Mesangial cell (primary cell): Measurements from ENCODE around the gene VHLL. TPM values are rescaled to one million over a fixed set of nuclear protein-coding genes. Genes with fewer than 3 reads are reported as not detected.

Experiments
- total RNA-seq: library from RNA; depleted of rRNA; stranded (reverse); fragments of >200 nt; gene quantifications from 2 replicates; pipeline ENCODE4 v1.2.3, GENCODE V29; 2015

VHLL gene
- total RNA-seq = not detected in 2 replicates

DNA sequence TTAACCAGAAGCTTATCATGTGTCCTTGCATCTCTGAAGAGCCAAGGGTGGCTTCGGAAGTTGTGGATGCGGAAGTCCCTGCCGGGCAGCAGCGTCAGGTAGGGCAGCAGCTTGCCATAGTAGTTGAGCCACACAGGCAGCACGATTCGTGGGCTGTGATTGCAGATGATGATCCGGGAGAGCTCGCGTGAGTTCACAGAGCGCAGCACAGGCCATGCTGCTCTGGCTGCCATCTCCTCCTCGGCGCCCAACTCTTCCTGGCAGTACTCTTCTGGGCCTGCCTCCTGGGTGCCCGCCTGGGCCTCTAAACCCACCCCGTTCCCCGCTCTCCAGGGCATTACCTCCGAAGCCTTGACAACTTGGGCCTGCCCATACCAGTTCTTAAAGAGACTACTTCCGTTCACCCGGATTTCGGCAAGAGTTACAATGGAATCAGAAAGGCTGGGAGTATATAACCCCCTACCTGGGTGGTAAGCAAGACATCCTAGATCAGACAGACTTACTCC is at the start of gene VHLL:
VHLL (minus strand) TSS at position 456 of the 506 bp plus-strand sequence; CDS start at position 338, 118 bp downstream.

DNA sequence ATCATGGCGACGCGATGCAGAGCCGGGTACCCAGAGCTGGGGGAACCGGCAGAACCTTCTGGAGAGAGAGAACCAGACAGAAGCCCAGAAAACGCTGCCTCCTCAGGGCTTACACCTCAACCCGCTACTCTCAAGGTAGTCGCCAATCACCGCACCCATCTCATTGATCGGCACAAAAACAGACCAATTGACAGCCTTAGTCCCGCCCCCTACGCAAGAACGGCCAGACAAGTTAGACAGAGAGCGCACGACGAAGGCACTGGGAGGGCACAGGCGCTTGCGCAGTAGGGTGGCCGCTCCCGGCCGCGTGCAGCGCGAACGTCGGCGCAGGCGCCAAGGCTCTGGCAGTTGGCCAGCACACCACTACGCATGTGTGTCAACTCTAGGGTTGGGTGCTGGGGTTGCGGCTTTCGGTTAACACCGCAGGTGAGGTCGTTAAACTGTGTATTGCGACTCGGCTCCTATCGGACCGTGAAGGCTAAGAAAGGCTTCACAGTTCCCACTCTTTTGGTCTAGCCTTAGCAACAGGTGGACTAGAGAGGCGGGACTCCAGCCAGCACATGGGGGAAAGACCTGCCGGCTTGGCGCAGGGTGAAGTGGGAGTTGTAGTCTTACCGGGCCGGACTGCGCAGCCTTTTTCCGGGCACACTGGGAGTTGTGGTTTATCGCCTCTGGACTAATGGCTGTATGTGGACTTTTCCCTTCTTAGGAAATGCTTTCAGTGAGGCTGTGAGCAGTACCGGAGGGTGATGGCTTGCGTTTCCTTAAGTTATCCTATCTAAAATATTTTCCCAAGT is 39.3 kb upstream of the VHLL start, which contains the start of the genes CCT3 and TSACC:
CCT3 (minus strand) TSS at position 113 of the 797 bp plus-strand sequence; CDS start at position 5, 108 bp downstream.
TSACC (plus strand) TSS at position 347 of the 797 bp plus-strand sequence. CDS start 1,232 bp downstream, outside the sequence.

DNA sequence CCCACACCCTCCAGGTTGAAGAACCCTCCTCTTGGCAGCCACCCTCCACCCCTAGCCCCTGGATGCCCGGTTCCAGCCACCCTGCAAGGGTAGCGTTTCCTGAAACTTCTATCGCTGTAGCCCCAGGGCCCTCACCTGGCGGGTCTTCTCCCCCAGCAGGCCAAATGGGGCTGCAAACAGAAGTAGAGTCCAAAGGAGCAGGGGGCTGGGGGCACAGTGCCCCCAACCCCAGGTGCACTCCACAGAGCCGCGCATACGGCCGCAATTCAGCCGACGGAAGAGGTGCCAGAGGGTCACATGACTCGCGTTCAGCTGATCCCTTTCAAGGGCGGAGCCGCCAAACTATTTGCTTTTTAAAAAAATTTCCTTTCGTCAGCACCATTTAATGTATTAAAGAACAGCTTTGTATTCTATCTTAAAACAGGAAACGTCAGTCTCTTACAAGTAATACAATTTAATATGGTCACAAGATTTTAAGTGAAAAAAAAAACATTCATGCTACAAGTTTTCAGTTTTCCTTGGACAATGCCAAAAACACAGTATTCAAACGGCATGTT is 3.6 kb downstream of the VHLL start, which contains the start of gene GLMP:
GLMP (minus strand) TSS at position 289 of the 557 bp plus-strand sequence; CDS start at position 255, 34 bp downstream.

DNA sequence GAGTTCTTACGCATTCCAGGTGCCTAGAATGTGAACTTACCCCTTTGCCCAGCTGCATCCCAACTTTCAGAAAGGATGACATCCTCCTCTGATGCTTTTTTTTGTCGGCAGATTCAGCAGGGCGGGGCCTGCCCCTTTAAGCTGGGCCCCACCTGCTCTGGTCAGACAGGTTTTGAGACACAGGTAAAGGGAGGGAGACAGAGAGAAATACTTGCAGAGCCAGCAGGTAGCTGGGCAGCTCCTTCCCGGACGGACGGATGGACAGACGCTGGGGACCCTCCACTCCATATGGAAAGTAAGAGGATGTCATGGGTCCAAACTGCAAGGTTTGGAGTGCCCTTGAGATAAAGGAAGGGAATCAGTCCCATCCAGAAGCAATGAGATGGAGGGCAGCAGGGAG is 15.0 kb downstream of the VHLL start, which contains the start of gene TMEM79:
TMEM79 (plus strand) TSS at position 214 of the 400 bp plus-strand sequence. CDS start 902 bp downstream, outside the sequence.

DNA sequence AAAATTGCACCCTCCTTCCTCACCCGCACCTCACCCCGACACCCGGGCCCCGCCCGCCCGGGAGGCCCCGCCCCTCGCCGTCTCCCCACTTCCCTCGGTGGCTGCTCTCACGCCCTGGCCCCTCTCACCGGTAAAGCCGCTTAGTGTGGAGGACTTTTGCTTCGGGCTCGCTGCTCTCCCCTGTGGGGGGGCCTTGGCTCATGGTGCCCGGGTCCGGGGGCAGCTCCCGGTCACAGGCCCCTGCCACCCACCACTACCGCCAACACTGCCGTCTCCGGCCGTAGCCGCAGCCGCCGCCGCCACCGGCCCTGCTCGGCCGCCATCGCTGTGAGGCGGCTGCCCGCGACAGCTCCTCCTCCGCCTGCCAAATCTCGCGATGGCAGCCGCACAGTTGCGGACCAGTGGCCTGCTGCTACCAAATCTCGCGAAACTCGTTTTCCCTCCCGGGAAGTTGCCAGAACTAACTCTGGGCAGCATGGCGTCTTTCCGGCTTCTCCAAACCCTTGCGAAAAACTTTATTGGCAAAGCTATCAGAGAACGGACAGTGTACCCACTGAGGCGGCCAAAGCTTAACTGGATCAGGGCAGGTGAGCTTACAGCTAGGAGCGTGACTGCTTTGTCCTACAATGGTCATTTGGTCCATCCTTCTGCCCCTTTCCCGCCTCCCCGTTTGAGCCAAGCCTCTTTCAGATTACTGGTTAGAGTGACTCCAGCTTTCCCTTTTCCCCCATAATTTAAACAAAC is 16.5 kb downstream of the VHLL start, which contains the start of gene SMG5:
SMG5 (minus strand) TSS at position 347 of the 744 bp plus-strand sequence; CDS start at position 202, 145 bp downstream.

Other genes with a start within 250 kb of the VHLL start
- 22.8 and 27.9 TPM in 2 replicates for gene UBQLN4, start 245.5 kb downstream of the VHLL start, total RNA-seq
- 79.5 and 116 TPM in 2 replicates for gene LAMTOR2, start 244.5 kb downstream of the VHLL start, total RNA-seq
- gene RAB25, start 238.1 kb downstream of the VHLL start, total RNA-seq = 0.89 and 1.3 TPM in 2 replicates
- gene MEX3A, start 216.8 kb downstream of the VHLL start, total RNA-seq = 15.6 and 23.7 TPM in 2 replicates
- gene LMNA, start 184.6 kb downstream of the VHLL start, total RNA-seq = 315 and 512 TPM in 2 replicates
- 0.49 and 2.4 TPM in 2 replicates for gene SEMA4A, start 145.7 kb downstream of the VHLL start, total RNA-seq
- gene SLC25A44, start 105.2 kb downstream of the VHLL start, total RNA-seq = 15.2 and 17.6 TPM in 2 replicates
- 70.9 and 77.5 TPM in 2 replicates for gene PMF1, start 86.3 kb downstream of the VHLL start, total RNA-seq
- 0.51 TPM in 1 of 2 replicates, not detected in the other for gene BGLAP, start 57.1 kb downstream of the VHLL start, total RNA-seq
- gene PAQR6, start 51.3 kb downstream of the VHLL start, total RNA-seq = 0.49 and 1.0 TPM in 2 replicates
- 54.9 and 59.6 TPM in 2 replicates for gene SMG5, start 16.5 kb downstream of the VHLL start, total RNA-seq
- gene TMEM79, start 15.0 kb downstream of the VHLL start, total RNA-seq = 1.8 and 2.0 TPM in 2 replicates
- 76.4 and 179 TPM in 2 replicates for gene GLMP, start 3.6 kb downstream of the VHLL start, total RNA-seq
- gene CCT3, start 39.0 kb upstream of the VHLL start, total RNA-seq = 315 and 547 TPM in 2 replicates
- 0.76 TPM in 1 of 2 replicates, not detected in the other for gene TSACC, start 39.2 kb upstream of the VHLL start, total RNA-seq
- gene RHBG, start 69.9 kb upstream of the VHLL start, total RNA-seq = not detected in 2 replicates
- 16.5 and 30.7 TPM in 2 replicates for gene MEF2D, start 201.5 kb upstream of the VHLL start, total RNA-seq